H1 (cell line): ENCODE measurements around the gene DENND4B. TPM values are rescaled to one million over a fixed set of nuclear protein-coding genes. Genes with fewer than 3 reads are reported as not detected.

Experiments
- CTCF ChIA-PET: fragments of 300-600 bp; sonication (Branson Sonifier 250); formaldehyde crosslinking; loops from one replicate; lab custom pipeline; 2021; ENCODE audit not compliant: partially characterized antibody; lab: Charles Lee
- POLR2A ChIA-PET: fragments of 300-600 bp; sonication (Branson Sonifier 250); formaldehyde crosslinking; loops from one replicate; lab custom pipeline; 2021; ENCODE audit warnings: inconsistent platforms; ENCODE audit not compliant: partially characterized antibody; lab: Charles Lee
- DNase-seq, 2 experiments: peaks; one replicate each; pipeline versions ENCODE4 v3.0.0 to v3.0.0-alpha.2; 2010 to 2022; ENCODE audit warnings: low spot score in 2 of 2, low read depth in 1 of 2, mixed read lengths in 1 of 2
- FAIRE-seq: peaks from 2 replicates; lab custom pipeline; 2011; peaks lifted over from hg19 to GRCh38; lab: Jason Lieb, UNC
- H2AFZ ChIP-seq: 2 replicates; pipeline ENCODE4 v1.8.1; 2012; ENCODE audit warnings: low read length, inconsistent platforms
- H2AK5ac ChIP-seq: 2 replicates; pipeline ENCODE4 v1.6.1; 2013; ENCODE audit warnings: low read depth, low read length
- H2BK120ac ChIP-seq: replicated peaks from 2 replicates; pipeline ENCODE3; 2013; ENCODE audit warnings: low read depth, low read length, inconsistent platforms
- H2BK12ac ChIP-seq: 2 replicates; pipeline ENCODE4 v1.6.1; 2013; ENCODE audit warnings: low read depth, low read length
- H2BK15ac ChIP-seq: 2 replicates; pipeline ENCODE4 v1.6.1; 2013; ENCODE audit warnings: low read length
- H2BK20ac ChIP-seq: 2 replicates; pipeline ENCODE4 v1.6.1; 2013; ENCODE audit warnings: low read length
- H2BK5ac ChIP-seq: 2 replicates; pipeline ENCODE4 v1.6.1; 2013; ENCODE audit warnings: low read depth, low read length
- H3K14ac ChIP-seq: 2 replicates; pipeline ENCODE4 v1.6.1; 2013; ENCODE audit warnings: inconsistent platforms; ENCODE audit not compliant: insufficient read length
- H3K18ac ChIP-seq: 2 replicates; pipeline ENCODE4 v1.6.1; 2013; ENCODE audit warnings: low read length; ENCODE audit errors: extremely low read depth
- H3K23ac ChIP-seq: 2 replicates; pipeline ENCODE4 v1.6.1; 2013; ENCODE audit warnings: inconsistent platforms; ENCODE audit not compliant: insufficient read length
- H3K23me2 ChIP-seq: 2 replicates; pipeline ENCODE4 v1.6.1; 2013; ENCODE audit warnings: low read depth, low read length
- H3K27ac ChIP-seq: 2 replicates; pipeline ENCODE4 v1.6.1; 2011; ENCODE audit warnings: low read depth, low read length, inconsistent platforms
- H3K27me3 ChIP-seq, 4 experiments: replicated peaks in 1 of 4; 1 replicate in 1 of 4; 2 replicates in 3 of 4; pipeline versions ENCODE4 v1.6.1 to v1.8.1; 2011 to 2013; ENCODE audit warnings: low read length in 3 of 4, mild to moderate bottlenecking in 3 of 4, inconsistent platforms in 2 of 4, mixed read lengths in 2 of 4, moderate library complexity in 1 of 4; ENCODE audit not compliant: control insufficient read depth in 3 of 4, insufficient read depth in 3 of 4; ENCODE audit errors: extremely low read depth in 1 of 4
- H3K36me3 ChIP-seq, 4 experiments: 2 replicates each; pipeline versions ENCODE4 v1.6.1 to v1.8.1; 2011 to 2013; ENCODE audit warnings: mild to moderate bottlenecking in 4 of 4, low read length in 3 of 4, moderate library complexity in 2 of 4, control low read depth in 1 of 4, inconsistent platforms in 1 of 4; ENCODE audit not compliant: insufficient read depth in 4 of 4, control insufficient read depth in 2 of 4
- H3K4ac ChIP-seq: replicated peaks from 2 replicates; pipeline ENCODE3; 2013; ENCODE audit warnings: low read length, low read depth, mixed read lengths, inconsistent platforms; ENCODE audit not compliant: insufficient read length
- H3K4me1 ChIP-seq, 4 experiments: replicated peaks in 1 of 4; 1 replicate in 1 of 4; 2 replicates in 3 of 4; pipeline versions ENCODE4 v1.6.1 to v1.8.1; 2011 to 2013; ENCODE audit warnings: low read length in 3 of 4, inconsistent platforms in 2 of 4, mixed read lengths in 1 of 4; ENCODE audit not compliant: insufficient read depth in 4 of 4, control insufficient read depth in 3 of 4
- H3K4me2 ChIP-seq, 2 experiments: 2 replicates each; pipeline versions ENCODE4 v1.6.1 to v1.8.1; 2011 to 2013; ENCODE audit warnings: low read depth in 2 of 2, low read length in 2 of 2, control low read depth in 1 of 2, inconsistent platforms in 1 of 2, mild to moderate bottlenecking in 1 of 2; ENCODE audit not compliant: insufficient read depth in 1 of 2
- H3K4me3 ChIP-seq, 4 experiments: fragments of 200-600, 300-600 bp in 1 of 4; sonication (generic), shearing (Covaris generic), sonication (Bioruptor Twin) in 1 of 4; 2 replicates each; pipeline versions ENCODE4 v1.5.1 to v1.8.1; 2011 to 2016; ENCODE audit warnings: low read length in 4 of 4, low read depth in 3 of 4, control low read depth in 2 of 4, inconsistent platforms in 2 of 4, mild to moderate bottlenecking in 2 of 4, mixed read lengths in 1 of 4, moderate library complexity in 1 of 4; ENCODE audit not compliant: insufficient read depth in 2 of 4; ENCODE audit errors: extremely low read depth in 1 of 4
- H3K56ac ChIP-seq: replicated peaks from 2 replicates; pipeline ENCODE3; 2013; ENCODE audit warnings: low read depth, mild to moderate bottlenecking, mixed read lengths, low read length, inconsistent platforms; ENCODE audit not compliant: insufficient read length
- H3K79me1 ChIP-seq: 2 replicates; pipeline ENCODE4 v1.6.1; 2013; ENCODE audit warnings: low read depth, low read length, control low read depth
- H3K79me2 ChIP-seq, 2 experiments: 2 replicates each; pipeline versions ENCODE4 v1.6.1 to v1.8.1; 2012 to 2013; ENCODE audit warnings: low read length in 2 of 2, mild to moderate bottlenecking in 2 of 2, inconsistent platforms in 1 of 2; ENCODE audit not compliant: insufficient read depth in 2 of 2, control insufficient read depth in 1 of 2
- H3K9ac ChIP-seq, 4 experiments: replicated peaks in 1 of 4; 1 replicate in 1 of 4; 2 replicates in 3 of 4; pipeline versions ENCODE4 v1.6.1 to v1.8.1; 2011 to 2013; ENCODE audit warnings: low read depth in 3 of 4, low read length in 3 of 4, control low read depth in 2 of 4, mild to moderate bottlenecking in 2 of 4, moderate library complexity in 2 of 4, inconsistent platforms in 1 of 4; ENCODE audit errors: extremely low read depth in 1 of 4
- H3K9me3 ChIP-seq, 2 experiments: 2 replicates each; pipeline versions ENCODE4 v1.6.1 to v1.8.1; 2012 to 2013; ENCODE audit warnings: mild to moderate bottlenecking in 2 of 2, moderate library complexity in 2 of 2, control low read depth in 1 of 2, inconsistent platforms in 1 of 2, low read depth in 1 of 2, low read length in 1 of 2, mixed read lengths in 1 of 2; ENCODE audit not compliant: insufficient read depth in 2 of 2
- H4K20me1 ChIP-seq, 2 experiments: replicated peaks in 1 of 2; 2 replicates each; pipeline versions ENCODE3 to v1.8.1; 2011 to 2013; ENCODE audit warnings: inconsistent platforms in 2 of 2, low read length in 2 of 2, mild to moderate bottlenecking in 1 of 2; ENCODE audit not compliant: insufficient read depth in 2 of 2, control insufficient read depth in 1 of 2
- H4K5ac ChIP-seq: 2 replicates; pipeline ENCODE4 v1.6.1; 2013; ENCODE audit warnings: low read length, low read depth, mixed read lengths, inconsistent platforms; ENCODE audit not compliant: insufficient read length
- H4K8ac ChIP-seq: 2 replicates; pipeline ENCODE4 v1.8.0; 2013; ENCODE audit warnings: mild to moderate bottlenecking, moderate library complexity, low read length, inconsistent platforms; ENCODE audit not compliant: insufficient read depth; ENCODE audit errors: extremely low read depth
- H4K91ac ChIP-seq: replicated peaks from 2 replicates; pipeline ENCODE3; 2013; ENCODE audit warnings: low read length, mixed read lengths, inconsistent platforms; ENCODE audit not compliant: insufficient read length
- CEBPB ChIP-seq: IDR thresholded peaks from 2 replicates; pipeline ENCODE4 v1.6.1; 2012; ENCODE audit warnings: low read depth, low read length
- CREB1 ChIP-seq: IDR thresholded peaks from 2 replicates; pipeline ENCODE4 v1.6.1; 2012; ENCODE audit warnings: inconsistent platforms
- EZH2 ChIP-seq: fragments of 200-600 bp; sonication (generic); IDR thresholded peaks from 2 replicates; pipeline ENCODE4 v1.7.1; 2012; ENCODE audit warnings: low read depth, mild to moderate bottlenecking, moderate library complexity, low read length, inconsistent platforms; ENCODE audit not compliant: severe bottlenecking
- HDAC2 ChIP-seq, 2 experiments: fragments of 300-600 bp in 1 of 2; sonication (generic) in 1 of 2; IDR thresholded peaks; 2 replicates each; pipeline ENCODE4 v1.6.1; 2011 to 2012; ENCODE audit warnings: low read depth in 2 of 2, low read length in 2 of 2, mild to moderate bottlenecking in 2 of 2, moderate library complexity in 2 of 2, borderline replicate concordance in 1 of 2, inconsistent platforms in 1 of 2
- POLR2AphosphoS5 ChIP-seq: IDR thresholded peaks from 2 replicates; pipeline ENCODE4 v1.6.1; 2011; ENCODE audit warnings: low read depth, low read length
- RNF2 ChIP-seq: fragments of 200-900, 300-1000 bp; sonication (generic); IDR thresholded peaks from 2 replicates; pipeline ENCODE4 v1.7.1; 2016; ENCODE audit warnings: borderline replicate concordance, low read depth, mild to moderate bottlenecking, antibody characterized with exemption, low read length; ENCODE audit not compliant: poor library complexity, severe bottlenecking; ENCODE audit errors: missing control alignments
- SP1 ChIP-seq: IDR thresholded peaks from 2 replicates; pipeline ENCODE4 v1.6.1; 2011; ENCODE audit warnings: low read depth, low read length
- TAF1 ChIP-seq: IDR thresholded peaks from 2 replicates; pipeline ENCODE4 v1.6.1; 2011; ENCODE audit warnings: mild to moderate bottlenecking, low read depth, low read length
- TAF7 ChIP-seq: optimal IDR thresholded peaks from 2 replicates; pipeline ENCODE3; 2011; ENCODE audit warnings: low read depth, mild to moderate bottlenecking, inconsistent platforms, low read length, moderate library complexity, borderline replicate concordance
- TCF12 ChIP-seq: IDR thresholded peaks from 2 replicates; pipeline ENCODE4 v1.6.1; 2011; ENCODE audit warnings: low read depth, mild to moderate bottlenecking, low read length
- WGBS, 2 experiments: shearing (Covaris generic) in 1 of 2; methylation state at CpG; one replicate each; pipeline versions ENCODE4 v1.1.6 to v1.1.7; 2013 to 2015; ENCODE audit warnings: low lambda C conversion rate in 2 of 2, mixed read lengths in 2 of 2, inconsistent platforms in 1 of 2, low coverage in 1 of 2, missing lambda C conversion rate in 1 of 2; ENCODE audit not compliant: insufficient replicate concordance in 2 of 2, insufficient coverage in 1 of 2, insufficient read length in 1 of 2; ENCODE audit errors: extremely low coverage in 1 of 2, missing lambda C conversion rate in 1 of 2; 5-methylcytosine and 5-hydroxymethylcytosine counted together
- polyA plus RNA-seq, 7 experiments: library from polyadenylated mRNA; depleted of rRNA in 3 of 7; stranded (reverse) in 5 of 7; unstranded in 2 of 7; fragments of >200 nt in 5 of 7; fragments of 200-250 nt in 2 of 7; gene quantifications; 1 replicate in 5 of 7; 2 replicates in 1 of 7; 4 replicates in 1 of 7; pipeline versions ENCODE4 v1.2.1 to v1.2.3, GENCODE V29; 2011 to 2013; ENCODE audit warnings: missing spikeins in 2 of 7, mixed read lengths in 2 of 7
- total RNA-seq: library from RNA; stranded (reverse); fragmentation: NEBNext Ultra II Directional; extraction: Animal tissue kit (Norgen Biotek cat#: 25700); gene quantifications from 2 replicates; pipeline ENCODE4 v1.2.1, GENCODE V29; 2021
- TF ChIP-seq, protein P1 (sequence below): IDR thresholded peaks from 2 replicates; pipeline ENCODE4 v1.6.1; 2012; ENCODE audit warnings: low read length, inconsistent platforms
- TF ChIP-seq, protein P2 (sequence below): IDR thresholded peaks from 2 replicates; pipeline ENCODE4 v1.6.1; 2012; ENCODE audit warnings: inconsistent platforms

DENND4B gene
- total and polyA plus RNA-seq, 2 of the 8 experiments (the other 6 are each of a cell fraction or from before 2014, with no cell fraction given): 45.6 to 61.1 TPM

DNA sequence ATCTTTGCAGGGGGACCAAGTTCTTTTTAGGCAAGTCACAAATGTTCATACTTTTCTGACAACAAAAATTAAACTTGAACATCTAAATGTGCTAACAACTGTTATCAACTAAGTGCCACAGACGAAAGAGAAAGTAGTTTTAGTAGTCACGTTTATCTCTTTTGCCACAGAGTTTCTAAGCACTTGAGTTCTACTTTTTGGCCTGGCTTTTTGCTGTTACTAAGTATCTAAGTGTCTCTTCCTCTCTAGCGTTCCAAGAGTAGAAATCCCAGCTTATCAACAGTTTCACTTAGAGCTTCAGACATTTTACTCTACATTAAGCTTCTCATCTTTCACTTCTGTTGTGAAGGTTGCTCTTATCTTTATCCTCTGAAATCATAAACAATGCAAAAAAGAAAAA is 58.0 kb downstream of the DENND4B start:
- no peak overlapping the region for H4K5ac ChIP-seq
- H3K27me3 ChIP-seq: no peaks in the 10 kb centered on the region
- H3K79me1 ChIP-seq: peaks cover 5% of the 10 kb centered on the region; the same call in 1 of the 2 replicates
- H2BK5ac ChIP-seq: no peak overlapping the region
- DNase-seq: no peak
- H2AFZ ChIP-seq: no peak overlapping the region
- no peaks in the 10 kb centered on the region for H3K9me3 ChIP-seq
- no peaks in the 10 kb centered on the region; a peak in 2 of 8 replicates for H3K36me3 ChIP-seq
- H3K27ac ChIP-seq: no peak overlapping the region
- H3K56ac ChIP-seq: no peak overlapping the region
- peaks cover 0 to 80% of the 10 kb centered on the region in 2 experiments; a peak in 3 of 4 replicates for H3K79me2 ChIP-seq
- ChIA-PET POLR2A (no interaction called here), CTCF (no interaction called here)
- H3K9ac ChIP-seq: no peak overlapping the region
- H2BK20ac ChIP-seq: no peak overlapping the region
- H3K14ac ChIP-seq: no peak overlapping the region
- peaks cover 0 to 5% of the 10 kb centered on the region in 2 experiments for H4K20me1 ChIP-seq
- no peak overlapping the region for H3K4ac ChIP-seq
- H2BK12ac ChIP-seq: no peak overlapping the region
- H2BK15ac ChIP-seq: no peak overlapping the region
- no peak overlapping the region for H3K4me2 ChIP-seq
- no peak overlapping the region for H2AK5ac ChIP-seq
- H3K4me1 ChIP-seq: no peaks in the 10 kb centered on the region
- no peak overlapping the region for H3K18ac ChIP-seq
- H3K23ac ChIP-seq: no peak overlapping the region
- FAIRE-seq: no peak
- WGBS, 2 experiments: 95% methylated on average over 3 of the region's 3 CpGs; no CpG with 5 or more reads in 1 of the 2 experiments
- no peak overlapping the region for H2BK120ac ChIP-seq
- H3K23me2 ChIP-seq: no peaks in the 10 kb centered on the region
- no peak overlapping the region for H4K91ac ChIP-seq
- no peak overlapping the region for H3K4me3 ChIP-seq
- H4K8ac ChIP-seq: no peak overlapping the region
- no peak for TF ChIP-seq SP1
- TF ChIP-seq CREB1: no peak
- no peak for TF ChIP-seq TAF7
- no peak for TF ChIP-seq EZH2
- no peak for TF ChIP-seq POLR2AphosphoS5
- no peak for TF ChIP-seq TCF12
- TF ChIP-seq HDAC2 (IDR thresholded peaks at IDR 0.05; ENCODE audit: borderline replicate concordance in 1 of 2, low read depth in 2 of 2, low read length in 2 of 2): no peak
- TF ChIP-seq TAF1: no peak
- TF ChIP-seq, protein P1, sequence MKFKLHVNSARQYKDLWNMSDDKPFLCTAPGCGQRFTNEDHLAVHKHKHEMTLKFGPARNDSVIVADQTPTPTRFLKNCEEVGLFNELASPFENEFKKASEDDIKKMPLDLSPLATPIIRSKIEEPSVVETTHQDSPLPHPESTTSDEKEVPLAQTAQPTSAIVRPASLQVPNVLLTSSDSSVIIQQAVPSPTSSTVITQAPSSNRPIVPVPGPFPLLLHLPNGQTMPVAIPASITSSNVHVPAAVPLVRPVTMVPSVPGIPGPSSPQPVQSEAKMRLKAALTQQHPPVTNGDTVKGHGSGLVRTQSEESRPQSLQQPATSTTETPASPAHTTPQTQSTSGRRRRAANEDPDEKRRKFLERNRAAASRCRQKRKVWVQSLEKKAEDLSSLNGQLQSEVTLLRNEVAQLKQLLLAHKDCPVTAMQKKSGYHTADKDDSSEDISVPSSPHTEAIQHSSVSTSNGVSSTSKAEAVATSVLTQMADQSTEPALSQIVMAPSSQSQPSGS: no peak
- no peak for TF ChIP-seq CEBPB
- no peak for TF ChIP-seq RNF2
- TF ChIP-seq, protein P2, sequence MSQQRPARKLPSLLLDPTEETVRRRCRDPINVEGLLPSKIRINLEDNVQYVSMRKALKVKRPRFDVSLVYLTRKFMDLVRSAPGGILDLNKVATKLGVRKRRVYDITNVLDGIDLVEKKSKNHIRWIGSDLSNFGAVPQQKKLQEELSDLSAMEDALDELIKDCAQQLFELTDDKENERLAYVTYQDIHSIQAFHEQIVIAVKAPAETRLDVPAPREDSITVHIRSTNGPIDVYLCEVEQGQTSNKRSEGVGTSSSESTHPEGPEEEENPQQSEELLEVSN: no peak
